ENCODE measurements around the gene CRIP2.

DNA sequence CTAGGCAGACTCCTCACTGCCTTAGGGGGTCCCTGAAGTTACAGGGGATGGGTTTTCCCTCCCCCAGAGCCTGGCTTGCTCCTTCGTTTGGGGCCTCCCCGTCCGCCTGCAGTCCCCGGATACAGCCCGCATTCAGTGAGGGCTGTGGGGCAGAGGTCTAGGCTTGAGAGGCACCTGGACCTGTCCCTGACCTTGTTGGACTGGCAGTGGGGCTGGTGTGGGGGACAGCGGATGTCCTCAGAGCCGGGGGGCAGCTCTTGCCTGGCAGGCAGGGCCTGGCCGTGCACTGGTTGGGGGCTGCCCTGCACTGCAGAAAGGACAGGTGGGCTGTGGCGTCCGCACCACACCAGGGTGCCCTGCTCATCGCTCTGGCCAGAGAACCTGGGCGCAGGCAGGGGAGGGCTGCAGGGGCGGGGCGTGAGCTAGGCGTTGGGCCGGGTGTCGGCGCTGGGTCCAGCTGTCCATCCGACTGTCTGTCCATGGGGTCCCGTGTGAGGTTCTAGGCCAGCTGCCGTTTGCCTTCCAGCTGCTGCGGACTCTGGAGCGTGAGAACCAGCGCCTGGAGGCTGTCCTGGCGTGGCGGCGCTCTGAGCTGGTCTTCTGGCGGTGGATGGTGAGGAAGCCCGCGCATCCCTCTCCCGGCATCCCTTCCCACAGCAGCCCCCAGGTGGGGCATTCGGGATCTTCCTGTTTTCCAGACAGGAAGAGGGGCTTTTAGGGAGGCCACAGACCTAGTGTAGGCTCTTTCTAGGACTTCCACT, 22.4 kb downstream of the CRIP2 start:
- TF ChIP-seq, protein P1, sequence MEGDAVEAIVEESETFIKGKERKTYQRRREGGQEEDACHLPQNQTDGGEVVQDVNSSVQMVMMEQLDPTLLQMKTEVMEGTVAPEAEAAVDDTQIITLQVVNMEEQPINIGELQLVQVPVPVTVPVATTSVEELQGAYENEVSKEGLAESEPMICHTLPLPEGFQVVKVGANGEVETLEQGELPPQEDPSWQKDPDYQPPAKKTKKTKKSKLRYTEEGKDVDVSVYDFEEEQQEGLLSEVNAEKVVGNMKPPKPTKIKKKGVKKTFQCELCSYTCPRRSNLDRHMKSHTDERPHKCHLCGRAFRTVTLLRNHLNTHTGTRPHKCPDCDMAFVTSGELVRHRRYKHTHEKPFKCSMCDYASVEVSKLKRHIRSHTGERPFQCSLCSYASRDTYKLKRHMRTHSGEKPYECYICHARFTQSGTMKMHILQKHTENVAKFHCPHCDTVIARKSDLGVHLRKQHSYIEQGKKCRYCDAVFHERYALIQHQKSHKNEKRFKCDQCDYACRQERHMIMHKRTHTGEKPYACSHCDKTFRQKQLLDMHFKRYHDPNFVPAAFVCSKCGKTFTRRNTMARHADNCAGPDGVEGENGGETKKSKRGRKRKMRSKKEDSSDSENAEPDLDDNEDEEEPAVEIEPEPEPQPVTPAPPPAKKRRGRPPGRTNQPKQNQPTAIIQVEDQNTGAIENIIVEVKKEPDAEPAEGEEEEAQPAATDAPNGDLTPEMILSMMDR (optimal IDR thresholded peaks at IDR 0.05 in 1 of 3, IDR thresholded peaks at IDR 0.05 in 1 of 3, conservative IDR thresholded peaks at IDR 0.05 in 1 of 3; ENCODE audit: extremely low read depth in 1 of 3, insufficient read depth in 2 of 3, low read length in 3 of 3) = no peak
- no peak for TF ChIP-seq EZH2 (IDR thresholded peaks at IDR 0.05; ENCODE audit: low read length)

All from keratinocyte (primary cell).